Keratinocyte (primary cell): ENCODE measurements around the gene C11orf97.

Source experiments
- EZH2 ChIP-seq: IDR thresholded peaks from one replicate; pipeline ENCODE4 v1.6.1; 2012; ENCODE audit warnings: inconsistent platforms, mild to moderate bottlenecking, low read length, moderate library complexity
- TF ChIP-seq, protein P1 (sequence below), 3 experiments: IDR thresholded peaks in 1 of 3; conservative IDR thresholded peaks in 1 of 3; optimal IDR thresholded peaks in 1 of 3; 2 replicates in 2 of 3; 3 replicates in 1 of 3; pipeline versions ENCODE3 to v1.5.1; 2011; ENCODE audit warnings: low read length in 3 of 3, mild to moderate bottlenecking in 3 of 3, moderate library complexity in 2 of 3, control low read depth in 1 of 3, inconsistent platforms in 1 of 3; ENCODE audit not compliant: insufficient read depth in 2 of 3; ENCODE audit errors: extremely low read depth in 1 of 3

DNA sequence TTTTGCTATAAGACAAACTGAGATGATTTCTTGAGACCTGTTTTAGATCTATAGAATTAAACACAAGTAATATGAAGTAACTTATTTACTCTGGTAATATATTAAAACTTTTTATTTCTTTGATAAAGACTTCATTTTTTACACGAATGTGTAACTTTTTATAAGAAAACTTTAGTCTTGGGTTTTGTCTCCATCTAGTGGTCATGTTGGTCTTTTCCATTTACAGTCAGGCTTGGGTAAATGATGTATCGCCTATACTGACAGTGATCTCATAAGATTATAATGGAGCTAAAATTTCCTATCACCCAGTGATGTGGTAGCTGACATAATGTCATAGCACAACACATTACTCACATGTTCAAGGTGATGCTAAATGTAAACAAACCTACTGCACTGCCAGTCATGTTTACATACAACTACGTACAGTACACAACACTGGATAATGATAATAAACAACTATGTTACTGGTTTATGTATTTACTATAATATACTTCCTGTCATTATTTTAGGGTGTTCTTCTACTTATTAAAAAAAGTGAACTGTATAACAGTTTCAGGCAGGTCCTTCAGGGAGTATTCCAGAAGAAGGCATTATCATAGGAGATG, 7.5 kb upstream of the C11orf97 start:
- no peak for TF ChIP-seq EZH2
- TF ChIP-seq, protein P1, sequence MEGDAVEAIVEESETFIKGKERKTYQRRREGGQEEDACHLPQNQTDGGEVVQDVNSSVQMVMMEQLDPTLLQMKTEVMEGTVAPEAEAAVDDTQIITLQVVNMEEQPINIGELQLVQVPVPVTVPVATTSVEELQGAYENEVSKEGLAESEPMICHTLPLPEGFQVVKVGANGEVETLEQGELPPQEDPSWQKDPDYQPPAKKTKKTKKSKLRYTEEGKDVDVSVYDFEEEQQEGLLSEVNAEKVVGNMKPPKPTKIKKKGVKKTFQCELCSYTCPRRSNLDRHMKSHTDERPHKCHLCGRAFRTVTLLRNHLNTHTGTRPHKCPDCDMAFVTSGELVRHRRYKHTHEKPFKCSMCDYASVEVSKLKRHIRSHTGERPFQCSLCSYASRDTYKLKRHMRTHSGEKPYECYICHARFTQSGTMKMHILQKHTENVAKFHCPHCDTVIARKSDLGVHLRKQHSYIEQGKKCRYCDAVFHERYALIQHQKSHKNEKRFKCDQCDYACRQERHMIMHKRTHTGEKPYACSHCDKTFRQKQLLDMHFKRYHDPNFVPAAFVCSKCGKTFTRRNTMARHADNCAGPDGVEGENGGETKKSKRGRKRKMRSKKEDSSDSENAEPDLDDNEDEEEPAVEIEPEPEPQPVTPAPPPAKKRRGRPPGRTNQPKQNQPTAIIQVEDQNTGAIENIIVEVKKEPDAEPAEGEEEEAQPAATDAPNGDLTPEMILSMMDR (optimal IDR thresholded peaks at IDR 0.05 in 1 of 3, IDR thresholded peaks at IDR 0.05 in 1 of 3, conservative IDR thresholded peaks at IDR 0.05 in 1 of 3; ENCODE audit: extremely low read depth in 1 of 3, insufficient read depth in 2 of 3, low read length in 3 of 3), result peak in 2 of 3 experiments; percentile 40 to 45
